NK-92 treated with Interleukin-12 subunit alpha and Interleukin-12 subunit beta, amount 100 ng/mL, for 24 hours (cell line): ENCODE measurements around the gene MRPL23.

Experiments
- DNase-seq: peaks from one replicate; lab custom pipeline; 2025; lab: John Stamatoyannopoulos, UW

The MRPL23 gene

GRCh38 chr11:1921574-1922141, 25.5 kb upstream of the MRPL23 start:
- DNase-seq: no peak

DNA sequence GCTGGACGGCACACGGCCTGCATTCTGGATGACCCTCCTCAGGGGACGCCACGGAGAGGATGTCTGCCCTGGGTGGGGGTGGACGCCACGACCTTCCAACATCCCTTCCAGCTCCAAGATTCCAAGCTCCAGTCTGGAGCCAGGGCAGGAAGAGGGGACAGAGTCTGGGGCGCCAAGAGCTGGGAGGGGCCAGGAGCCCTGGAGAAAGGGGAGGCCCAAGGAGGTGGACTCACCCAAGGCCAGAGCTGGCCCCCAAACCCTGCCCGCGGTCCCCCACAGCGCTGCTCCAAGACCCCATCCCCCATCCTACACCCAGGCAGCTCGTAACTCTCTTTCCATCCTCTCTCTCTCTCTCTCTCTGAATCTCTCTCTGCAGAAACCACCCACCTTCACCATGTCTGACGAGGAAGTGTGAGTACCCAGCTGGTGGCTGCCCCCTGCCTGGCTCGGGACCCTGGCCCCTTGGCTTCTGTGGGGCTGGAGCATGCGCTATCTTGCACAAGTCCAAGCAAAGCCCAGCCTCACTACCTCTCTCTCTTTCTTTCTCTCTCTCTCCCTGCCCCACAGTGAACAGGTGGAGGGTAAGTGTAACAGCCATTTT, 24.6 kb upstream of the MRPL23 start:
- DNase-seq: no peak

DNA sequence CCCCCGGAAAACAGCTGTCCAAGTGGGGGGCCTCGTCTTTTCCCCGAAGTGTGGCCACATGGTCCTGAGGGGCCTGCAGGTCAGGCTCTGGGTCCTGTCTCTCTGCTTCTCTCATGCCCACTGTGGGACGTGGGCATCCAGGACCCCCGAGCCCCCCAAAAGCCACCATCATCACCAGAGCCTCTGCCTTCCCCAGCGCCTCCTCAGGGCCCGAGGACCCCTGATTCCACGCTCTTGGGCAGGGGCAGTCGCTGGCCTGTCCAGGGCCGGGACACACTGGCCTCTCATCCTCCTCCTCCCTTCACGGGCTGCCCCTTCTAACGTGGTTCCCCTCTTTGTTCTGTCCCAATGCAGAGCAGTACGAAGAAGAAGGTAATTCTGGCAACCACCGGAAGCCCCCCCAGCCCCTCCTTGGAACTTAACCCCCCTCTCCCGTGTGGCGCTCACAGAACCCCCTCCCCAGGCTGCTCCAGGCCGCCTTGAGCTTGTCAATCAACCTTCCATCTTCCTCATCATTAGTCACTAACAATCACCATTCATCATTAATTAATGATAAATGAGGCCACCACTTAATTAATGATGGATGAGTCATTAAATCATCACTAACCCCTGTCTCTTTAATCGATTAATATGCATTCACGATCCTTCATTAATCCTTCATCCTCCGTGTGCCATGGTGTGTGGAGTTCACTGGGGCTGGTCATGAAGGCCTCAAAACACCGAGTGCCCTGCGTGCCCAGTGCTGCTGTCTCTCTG, 23.8 kb upstream of the MRPL23 start:
- DNase-seq: no peak

DNA sequence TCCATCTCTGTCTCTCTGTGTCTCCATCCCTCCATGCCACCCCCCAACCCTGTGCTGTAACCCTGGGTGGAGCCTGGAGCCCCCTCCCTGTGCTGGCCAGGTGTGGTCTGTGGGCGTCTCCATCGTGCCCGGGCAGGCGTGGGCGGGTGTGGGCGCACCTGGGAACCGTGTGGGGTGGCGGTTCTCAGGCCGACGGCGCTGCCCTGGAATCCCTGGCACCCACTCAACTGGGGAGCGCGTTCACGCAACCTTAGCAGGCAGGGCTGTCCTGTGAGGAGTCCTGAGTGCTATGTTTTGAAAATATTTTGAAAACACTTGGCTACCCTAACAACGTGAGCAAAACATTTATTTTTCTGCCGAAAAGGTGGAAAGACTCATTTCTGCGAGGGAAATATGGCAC, 23.0 kb upstream of the MRPL23 start:
- no peak for DNase-seq

GRCh38 chr11:1924646-1925372, 22.3 kb upstream of the MRPL23 start:
- no peak for DNase-seq

- DNase-seq: no peak
Measured at GRCh38 chr11:1925373-1926155, 21.6 kb upstream of the MRPL23 start.

DNA sequence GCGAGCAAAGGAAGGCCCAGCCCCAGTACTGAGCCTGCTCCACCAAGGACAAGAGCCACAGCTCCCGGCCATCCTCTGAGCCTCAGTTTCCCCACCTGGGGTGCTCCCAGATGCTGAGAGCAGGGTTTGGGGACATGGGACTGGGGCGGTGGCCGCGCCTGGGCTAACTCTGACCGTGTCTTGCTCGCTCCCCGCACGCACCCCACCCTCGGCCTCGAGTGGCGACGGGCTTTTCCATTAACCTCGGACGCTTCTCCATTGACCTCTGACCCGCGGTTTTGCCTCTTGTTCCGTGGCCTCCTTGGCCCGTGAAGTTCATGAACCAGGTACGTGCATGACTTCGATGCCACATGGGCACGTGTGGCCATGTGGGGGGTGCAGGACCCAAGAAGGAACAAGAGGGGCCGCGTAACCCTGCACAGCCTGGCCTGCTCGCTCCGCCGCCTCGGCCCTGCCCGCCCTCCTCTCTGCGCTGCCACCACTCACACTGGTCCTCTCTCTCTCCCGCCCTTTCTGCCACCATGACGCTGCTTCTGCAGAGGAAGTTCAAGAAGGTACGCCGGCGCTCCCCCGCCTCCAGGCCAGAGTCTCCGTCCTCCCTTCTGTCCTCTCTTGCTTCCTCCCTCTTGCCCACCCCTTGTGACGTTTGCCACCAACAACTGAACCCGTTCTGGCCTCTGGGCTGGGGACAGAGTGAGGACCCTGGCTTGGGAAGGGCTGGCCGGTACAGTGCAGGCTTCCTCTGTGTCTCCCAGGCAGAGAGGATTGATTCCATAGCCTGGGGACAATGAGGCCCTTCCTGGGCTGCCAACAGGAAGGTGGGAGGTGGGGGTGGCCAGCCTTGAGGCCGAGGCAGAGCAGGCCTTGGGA, 20.7 kb upstream of the MRPL23 start:
- no peak for DNase-seq

GRCh38 chr11:1927026-1927847, 19.9 kb upstream of the MRPL23 start:
- no peak for DNase-seq

GRCh38 chr11:1927848-1928469, 19.2 kb upstream of the MRPL23 start:
- DNase-seq: no peak

DNA sequence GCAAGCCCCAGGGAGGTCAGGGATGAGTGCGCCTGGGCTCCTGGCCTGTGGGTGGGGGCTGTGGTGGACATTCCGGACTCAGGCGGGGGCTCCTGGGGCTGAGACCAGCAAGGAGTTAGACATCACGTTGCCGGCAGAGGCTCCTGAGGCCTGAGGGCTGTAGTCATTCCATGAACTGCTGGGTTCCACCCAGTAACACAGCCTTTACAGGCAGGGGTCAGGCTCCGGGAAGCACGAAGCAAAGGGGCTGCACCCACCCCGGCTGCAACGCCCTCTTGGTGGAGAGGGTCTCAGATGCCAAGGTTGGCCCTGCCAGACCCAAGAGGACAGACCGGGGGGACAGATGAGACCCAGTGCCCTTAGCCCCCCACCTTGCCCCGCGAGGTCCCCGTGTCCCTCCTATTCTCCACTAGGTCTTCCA, 18.7 kb upstream of the MRPL23 start:
- DNase-seq: no peak

DNA sequence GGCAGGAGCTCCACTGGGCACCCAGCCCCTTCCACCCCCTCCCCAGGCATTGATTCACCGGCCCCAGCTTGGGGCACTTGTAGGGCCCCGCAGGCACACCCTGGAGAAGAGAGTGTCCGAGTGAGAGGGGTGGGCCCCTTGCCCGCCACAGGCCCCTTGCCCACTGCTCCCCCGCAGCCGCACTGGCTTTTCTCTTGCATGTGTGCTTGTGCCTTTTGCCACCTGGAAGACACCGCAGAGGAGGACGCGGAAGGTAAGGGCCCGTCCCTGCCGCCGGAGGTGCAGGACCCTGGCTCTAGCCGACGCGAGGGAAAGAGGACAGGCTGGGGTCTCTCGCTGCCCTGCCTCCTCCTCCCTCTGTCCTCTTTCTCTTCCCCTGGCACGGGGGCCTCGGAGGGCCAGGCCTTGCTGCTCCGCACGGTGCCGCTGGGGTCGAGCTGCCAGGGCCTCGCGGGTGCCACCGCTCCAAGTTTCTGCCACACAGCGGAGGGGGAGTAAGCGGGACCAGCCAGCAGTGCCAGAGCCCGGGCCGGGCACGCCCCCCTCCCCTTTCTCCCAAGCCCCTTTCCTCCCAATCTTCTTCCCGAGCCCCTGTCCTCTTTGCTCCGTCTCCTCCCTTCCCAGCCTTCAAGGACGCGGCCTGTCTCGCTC, 18.1 kb upstream of the MRPL23 start:
- DNase-seq: no peak

- DNase-seq: no peak
Measured at GRCh38 chr11:1929621-1930461, 17.3 kb upstream of the MRPL23 start.

GRCh38 chr11:1930462-1930830, 16.7 kb upstream of the MRPL23 start:
- DNase-seq: no peak

DNA sequence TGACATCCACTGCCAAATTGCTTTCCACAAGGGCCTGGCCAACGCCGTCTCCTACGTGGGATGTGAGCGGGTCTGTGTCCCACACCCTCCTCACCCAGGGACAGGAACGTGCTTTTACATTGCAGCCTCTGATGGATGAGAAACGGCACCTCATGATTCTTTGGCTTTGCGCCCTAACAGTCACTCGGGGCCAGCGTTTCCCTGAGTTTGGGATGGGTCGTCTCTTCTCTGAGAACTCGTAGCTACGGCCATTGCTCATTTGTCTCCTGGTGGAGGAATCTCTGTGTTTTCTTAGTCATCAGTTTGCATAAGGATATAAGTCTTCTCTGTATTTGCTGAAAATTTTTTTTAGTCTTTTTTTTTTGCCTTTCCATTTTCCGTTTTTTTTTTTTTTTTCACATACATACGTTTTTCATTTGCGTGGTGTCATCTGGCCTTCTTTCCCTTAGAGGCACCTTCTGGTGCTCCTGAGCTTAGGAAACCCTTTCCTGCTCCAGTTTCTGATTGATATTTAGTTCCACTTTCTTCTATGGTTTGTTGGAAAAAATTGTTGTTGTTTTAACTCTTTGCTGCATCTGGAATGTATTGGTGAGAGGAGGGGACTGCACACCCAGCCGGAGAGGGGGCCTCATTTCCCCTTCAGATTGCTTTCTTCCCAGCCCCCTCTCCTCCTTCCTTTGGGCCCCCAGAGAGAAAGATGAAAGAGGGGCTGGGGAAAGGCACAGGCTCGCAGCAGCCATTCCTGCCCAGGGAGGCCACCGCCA, 15.6 kb upstream of the MRPL23 start:
- no peak for DNase-seq

GRCh38 chr11:1932105-1932480, 15.0 kb upstream of the MRPL23 start:
- DNase-seq: no peak

DNA sequence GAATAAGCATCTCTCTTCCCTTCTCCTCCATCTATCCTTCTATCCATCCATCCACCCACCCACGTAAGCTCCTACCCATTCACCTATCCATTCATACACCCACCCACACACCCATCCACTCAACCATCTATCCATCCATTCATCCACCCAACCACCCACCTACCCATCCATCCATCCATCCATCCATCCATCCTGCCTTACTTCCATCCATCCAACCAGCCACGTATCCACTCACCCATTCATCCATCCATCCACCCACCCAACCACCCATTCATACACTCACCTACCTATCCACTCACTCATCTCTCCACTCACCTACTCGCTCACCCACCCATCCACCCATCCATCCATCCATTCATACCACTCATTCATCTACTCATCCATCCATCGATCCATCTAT, 14.5 kb upstream of the MRPL23 start:
- no peak for DNase-seq
